Spleen (tissue), 7 donors: ENCODE results near the gene UBE2D3.

Source experiments
- CTCF ChIP-seq, 11 experiments: fragments of 200-600 bp in 7 of 11; fragments of 450-650 bp in 4 of 11; sonication (generic) in 4 of 11; IDR thresholded peaks in 8 of 11; conservative IDR thresholded peaks in 3 of 11; 1 replicate in 7 of 11; 2 replicates in 4 of 11; pipeline versions ENCODE4 v1.4.0 to v1.8.0; 2016 to 2021; ENCODE audit warnings: antibody characterized with exemption in 11 of 11, inconsistent platforms in 4 of 11, mild to moderate bottlenecking in 1 of 11
- POLR2AphosphoS5 ChIP-seq, 3 donors: sonication (generic); formaldehyde crosslinking; IDR thresholded peaks; one replicate each; pipeline ENCODE4 v1.5.1; 2017; ENCODE audit warnings: antibody characterized with exemption in 3 of 3
- donor health status: DM: no; HTN: no; CAD: no; lungs with moderate emphysema.
- donor health status: DM: no; HTN: no; CAD: no.
- donor health status: DM: no; HTN: no; CAD: no.

- TF ChIP-seq CTCF (IDR thresholded peaks at IDR 0.05 in 8 of 11, conservative IDR thresholded peaks at IDR 0.05 in 3 of 11) (no peak), POLR2AphosphoS5 (IDR thresholded peaks at IDR 0.05) (no peak)
Measured at GRCh38 chr4:102780476-102781144, 46.7 kb downstream of the UBE2D3 start.
